GM23248 (cell line): ENCODE data around the gene GLYATL1B. TPM values are rescaled to one million over a fixed set of nuclear protein-coding genes. Genes with fewer than 3 reads are reported as not detected.
"Not testable (repeated sequence)": the region's sequence is repeated elsewhere in the genome, so short reads cannot be mapped to it uniquely, and the experiment has no call there.

Experiments used
- DNase-seq: peaks from one replicate; pipeline ENCODE4 v3.0.0-alpha.2; 2015
- H2AFZ ChIP-seq: fragments of 200-600 bp; sonication (generic); 2 replicates; pipeline ENCODE4 v1.6.1; 2016; ENCODE audit warnings: antibody characterized with exemption
- H3F3A ChIP-seq: fragments of 200-600 bp; sonication (generic); 2 replicates; pipeline ENCODE4 v1.6.1; 2016; ENCODE audit warnings: mild to moderate bottlenecking, antibody characterized with exemption, mixed run types; ENCODE audit not compliant: insufficient read depth
- H3K27ac ChIP-seq: fragments of 200-600 bp; sonication (generic); 2 replicates; pipeline ENCODE4 v1.5.1; 2016; ENCODE audit warnings: mild to moderate bottlenecking
- H3K27me3 ChIP-seq: fragments of 200-600 bp; sonication (generic); replicated peaks from 2 replicates; pipeline ENCODE4 v1.6.1; 2016; ENCODE audit warnings: mild to moderate bottlenecking; ENCODE audit not compliant: insufficient read depth
- H3K36me3 ChIP-seq: fragments of 200-600 bp; sonication (generic); 2 replicates; pipeline ENCODE4 v1.6.1; 2016; ENCODE audit warnings: low read depth, mild to moderate bottlenecking
- H3K4me1 ChIP-seq: fragments of 200-600 bp; sonication (generic); 2 replicates; pipeline ENCODE4 v1.6.1; 2016; ENCODE audit warnings: mild to moderate bottlenecking; ENCODE audit not compliant: insufficient read depth
- H3K4me2 ChIP-seq: fragments of 200-600 bp; sonication (generic); one replicate; pipeline ENCODE4 v1.6.1; 2016; ENCODE audit warnings: mild to moderate bottlenecking; ENCODE audit not compliant: unreplicated experiment
- H3K4me3 ChIP-seq: fragments of 200-600 bp; sonication (generic); 2 replicates; pipeline ENCODE4 v1.5.1; 2016; ENCODE audit warnings: mild to moderate bottlenecking
- H3K79me2 ChIP-seq: fragments of 200-600 bp; sonication (generic); 2 replicates; pipeline ENCODE4 v1.6.1; 2016; ENCODE audit warnings: mild to moderate bottlenecking; ENCODE audit not compliant: insufficient read depth
- H3K9ac ChIP-seq: fragments of 200-600 bp; sonication (generic); 2 replicates; pipeline ENCODE4 v1.6.1; 2016; ENCODE audit warnings: mild to moderate bottlenecking
- H3K9me2 ChIP-seq: fragments of 200-600 bp; sonication (generic); 2 replicates; pipeline ENCODE4 v1.6.1; 2016; ENCODE audit warnings: mixed run types, mild to moderate bottlenecking, moderate library complexity; ENCODE audit not compliant: insufficient read depth
- H3K9me3 ChIP-seq: fragments of 200-600 bp; sonication (generic); one replicate; pipeline ENCODE4 v1.6.1; 2017; ENCODE audit warnings: low read depth
- H4K20me1 ChIP-seq: fragments of 200-600 bp; sonication (generic); 2 replicates; pipeline ENCODE4 v1.6.0; 2016; ENCODE audit not compliant: insufficient read depth
- EZH2 ChIP-seq: fragments of 200-600 bp; sonication (generic); IDR thresholded peaks from 2 replicates; pipeline ENCODE4 v1.6.1; 2018; ENCODE audit warnings: antibody characterized with exemption, mild to moderate bottlenecking; ENCODE audit not compliant: insufficient read depth, poor library complexity, severe bottlenecking
- EZH2phosphoT487 ChIP-seq: fragments of 200-600 bp; sonication (generic); IDR thresholded peaks from 2 replicates; pipeline ENCODE4 v1.6.1; 2018; ENCODE audit warnings: antibody characterized with exemption, moderate library complexity, mild to moderate bottlenecking, low read depth; ENCODE audit not compliant: insufficient read depth
- WGBS, 2 experiments: methylation state at CpG; one replicate each; pipeline ENCODE4 v1.1.6; 2015 to 2017; ENCODE audit warnings: low lambda C conversion rate in 2 of 2, low coverage in 1 of 2; ENCODE audit errors: missing lambda C conversion rate in 2 of 2; 5-methylcytosine and 5-hydroxymethylcytosine counted together
- in situ Hi-C: fragments of 300-500 bp; cut with MboI; formaldehyde crosslinking; loops from 2 replicates; pipeline ENCODE4 v1.15.0; 2020
- polyA plus RNA-seq: library from polyadenylated mRNA; unstranded; fragments of >200 nt; fragmentation: Nextera tagmentation; extraction: Ambion mirVana; gene quantifications from 2 replicates; pipeline ENCODE4 v1.2.1, GENCODE V29; 2016
- total RNA-seq: library from RNA; depleted of rRNA; stranded (reverse); fragments of >200 nt; shearing (Covaris generic); gene quantifications from 2 replicates; pipeline ENCODE4 v1.2.3, GENCODE V29; 2014

Gene GLYATL1B
- total and polyA plus RNA-seq, 2 experiments from 2014 or later: not detected

GRCh38 chr11:59069087-59069486, 17.0 kb upstream of the GLYATL1B start:
- Histone ChIP-seq H3K9me2 (no peaks in the 10 kb centered on the region), H2AFZ (no peak overlapping the region), H3K79me2 (no peaks in the 10 kb centered on the region), H3K36me3 (no peaks in the 10 kb centered on the region), H3K9ac (no peak overlapping the region), H3K27me3 (peaks cover 54% of the 10 kb centered on the region), H3F3A (no peaks in the 10 kb centered on the region), H3K4me2 (no peak overlapping the region), H3K9me3 (no peaks in the 10 kb centered on the region), H4K20me1 (no peaks in the 10 kb centered on the region), H3K4me1 (no peaks in the 10 kb centered on the region), H3K4me3 (no peak overlapping the region), H3K27ac (no peak overlapping the region)
- WGBS, 2 experiments: 38 to 48% methylated on average over 1 of the region's 1 CpG
- in situ Hi-C loops: no loop called here
- TF ChIP-seq EZH2phosphoT487 (no peak), EZH2 (no peak)
- DNase-seq: no peak

GRCh38 chr11:59076876-59077571, 9.1 kb upstream of the GLYATL1B start:
- no peak overlapping the region for H3K4me2 ChIP-seq
- 50 to 58% methylated on average over 8 of the region's 8 CpGs for WGBS, 2 experiments
- H3K9me3 ChIP-seq: no peaks in the 10 kb centered on the region
- TF ChIP-seq EZH2 (no peak), EZH2phosphoT487 (no peak)
- H3K9me2 ChIP-seq: no peaks in the 10 kb centered on the region
- no peak overlapping the region for H3K4me3 ChIP-seq
- H3K79me2 ChIP-seq: no peaks in the 10 kb centered on the region
- H3K27me3 ChIP-seq: peaks cover 23% of the 10 kb centered on the region; the same call in 1 of the 2 replicates
- no peaks in the 10 kb centered on the region for H3F3A ChIP-seq
- no peaks in the 10 kb centered on the region for H3K4me1 ChIP-seq
- no peaks in the 10 kb centered on the region for H3K36me3 ChIP-seq
- DNase-seq: no peak
- no peak overlapping the region for H2AFZ ChIP-seq
- in situ Hi-C loops: no loop called here
- no peak overlapping the region for H3K27ac ChIP-seq
- H4K20me1 ChIP-seq: no peaks in the 10 kb centered on the region
- H3K9ac ChIP-seq: no peak overlapping the region

DNA sequence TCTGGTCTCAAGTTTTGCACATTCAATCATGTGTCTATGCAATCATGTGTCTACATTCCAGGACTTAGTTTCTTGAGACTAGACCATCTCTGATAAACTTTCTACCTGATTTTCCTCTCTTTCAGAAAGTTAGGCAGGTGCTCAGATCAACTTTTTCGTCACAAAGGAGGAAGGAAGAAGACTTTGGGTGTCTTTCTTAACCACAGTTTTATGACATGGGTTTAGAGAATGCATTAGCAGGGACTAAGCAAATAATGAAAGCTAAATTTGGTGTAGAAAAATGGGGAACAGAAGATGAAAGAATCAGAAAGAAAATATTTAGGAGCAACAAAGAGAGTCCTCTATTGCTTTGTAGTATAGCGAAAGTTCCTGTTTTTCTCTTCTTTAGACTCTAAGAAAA, 7.7 kb upstream of the GLYATL1B start:
- no peak overlapping the region for H3K4me2 ChIP-seq
- 44 to 47% methylated on average over 2 of the region's 2 CpGs for WGBS, 2 experiments
- H2AFZ ChIP-seq: no peak overlapping the region
- TF ChIP-seq EZH2 (no peak), EZH2phosphoT487 (no peak)
- no peak overlapping the region for H3K9ac ChIP-seq
- no peaks in the 10 kb centered on the region for H3K9me3 ChIP-seq
- H3K9me2 ChIP-seq: no peaks in the 10 kb centered on the region
- no peaks in the 10 kb centered on the region for H4K20me1 ChIP-seq
- peaks cover 10% of the 10 kb centered on the region for H3K27me3 ChIP-seq
- no peaks in the 10 kb centered on the region for H3K36me3 ChIP-seq
- H3F3A ChIP-seq: no peaks in the 10 kb centered on the region
- H3K27ac ChIP-seq: no peak overlapping the region
- no peaks in the 10 kb centered on the region for H3K4me1 ChIP-seq
- no peaks in the 10 kb centered on the region for H3K79me2 ChIP-seq
- no peak overlapping the region for H3K4me3 ChIP-seq
- in situ Hi-C loops: no loop called here
- no peak for DNase-seq

DNA sequence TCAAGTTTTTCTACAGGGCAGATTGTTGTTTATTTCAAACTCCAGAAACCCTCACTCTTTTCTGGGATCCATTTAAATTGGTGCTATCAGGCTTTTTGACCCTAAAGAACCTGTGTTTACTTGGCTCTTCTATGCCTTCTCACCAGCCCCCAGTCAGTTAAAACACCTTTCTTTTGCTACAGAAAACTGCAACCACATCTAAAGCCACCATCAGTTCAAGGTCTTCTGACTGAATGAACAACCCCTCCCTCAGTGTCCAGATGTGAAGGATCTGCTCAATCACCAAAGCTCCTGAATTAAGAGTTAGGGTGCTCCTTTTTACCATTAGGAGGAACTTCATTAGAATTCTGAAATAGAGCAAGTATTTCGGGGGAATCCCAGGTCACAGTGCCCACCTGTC, 7.0 kb upstream of the GLYATL1B start:
- Histone ChIP-seq H4K20me1 (no peaks in the 10 kb centered on the region), H3K4me2 (no peak overlapping the region), H3K4me3 (no peak overlapping the region), H3K79me2 (no peaks in the 10 kb centered on the region), H3K36me3 (no peaks in the 10 kb centered on the region), H3F3A (no peaks in the 10 kb centered on the region), H3K9me2 (no peaks in the 10 kb centered on the region), H3K27me3 (peaks cover 3% of the 10 kb centered on the region), H2AFZ (no peak overlapping the region), H3K4me1 (no peaks in the 10 kb centered on the region), H3K9me3 (no peaks in the 10 kb centered on the region), H3K9ac (no peak overlapping the region), H3K27ac (no peak overlapping the region)
- in situ Hi-C loops: no loop called here
- WGBS, 2 experiments: 33 to 39% methylated on average over 1 of the region's 1 CpG
- no peak for DNase-seq
- TF ChIP-seq EZH2phosphoT487: no peak
- TF ChIP-seq EZH2: no peak

DNA sequence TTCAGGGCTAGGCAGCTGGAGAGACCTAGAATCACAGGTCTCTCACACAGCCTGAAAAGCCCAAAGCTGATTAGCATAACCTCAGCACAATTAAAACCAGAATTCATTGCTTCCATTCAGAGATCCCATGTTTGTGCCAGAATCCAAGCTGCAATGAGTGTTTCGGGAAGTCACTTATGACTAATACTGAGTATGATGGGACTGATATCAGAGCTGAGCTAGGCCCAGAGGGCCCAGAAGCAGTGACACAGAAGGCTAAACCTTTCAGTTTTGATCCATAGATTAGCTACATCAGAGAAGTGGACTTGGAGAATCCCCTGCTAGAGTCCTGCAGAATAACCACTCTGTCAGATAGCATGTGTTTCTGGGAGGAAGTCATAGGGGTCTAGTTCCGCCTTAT, 5.7 kb upstream of the GLYATL1B start:
- WGBS, 2 experiments: 44 to 56% methylated on average over 2 of the region's 2 CpGs
- H3K4me1 ChIP-seq, H3K27me3 ChIP-seq, H3K9ac ChIP-seq, H3K27ac ChIP-seq, H4K20me1 ChIP-seq, H3K4me2 ChIP-seq, H3K79me2 ChIP-seq, H3K9me3 ChIP-seq, DNase-seq, H3K36me3 ChIP-seq, H3F3A ChIP-seq, H2AFZ ChIP-seq, H3K4me3 ChIP-seq, H3K9me2 ChIP-seq, in situ Hi-C loops: not testable (repeated sequence)

GRCh38 chr11:59081430-59082020, 4.6 kb upstream of the GLYATL1B start:
- H3K27me3 ChIP-seq: peaks cover 15% of the 10 kb centered on the region
- WGBS, 2 experiments: 39 to 47% methylated on average over 4 of the region's 4 CpGs
- H3K36me3 ChIP-seq, in situ Hi-C loops, H3K9me2 ChIP-seq, H2AFZ ChIP-seq, H3K9me3 ChIP-seq, H3K4me1 ChIP-seq, H4K20me1 ChIP-seq, H3K4me2 ChIP-seq, DNase-seq, H3K27ac ChIP-seq, H3K4me3 ChIP-seq, H3K79me2 ChIP-seq, H3F3A ChIP-seq, H3K9ac ChIP-seq: not testable (repeated sequence)
